NB4 (cell line): ENCODE results near the gene KIF3A.

ENCODE experiments used
- CTCF ChIP-seq: IDR thresholded peaks from one replicate; pipeline ENCODE4 v1.5.1; 2012; ENCODE audit warnings: low read depth, low read length
- MAX ChIP-seq: IDR thresholded peaks from 2 replicates; pipeline ENCODE4 v1.6.1; 2011; ENCODE audit warnings: low read depth, low read length
- MYC ChIP-seq: IDR thresholded peaks from 2 replicates; pipeline ENCODE4 v1.6.1; 2011; ENCODE audit warnings: low read depth, low read length
- POLR2A ChIP-seq: IDR thresholded peaks from 2 replicates; pipeline ENCODE4 v1.6.1; 2011; ENCODE audit warnings: mild to moderate bottlenecking; ENCODE audit not compliant: insufficient read length; ENCODE audit errors: extremely low read depth

GRCh38 chr5:132657676-132658380, 79.5 kb downstream of the KIF3A start, which contains the start of gene IL13:
- TF ChIP-seq CTCF (no peak), MAX (no peak), POLR2A (no peak), MYC (no peak)
